Osteocyte (in vitro differentiated cells): ENCODE measurements around the gene AGFG2. TPM values are rescaled to one million over a fixed set of nuclear protein-coding genes. Genes with fewer than 3 reads are reported as not detected.

ENCODE experiments used
- DNase-seq: peaks from one replicate; pipeline ENCODE4 v3.0.0; 2021; ENCODE audit warnings: mixed read lengths; ENCODE audit not compliant: unreplicated experiment; ENCODE audit errors: extremely low spot score
- H3K27ac Mint-ChIP-seq: one replicate; pipeline ENCODE4 v1.8.0; 2021; ENCODE audit warnings: mild to moderate bottlenecking, mixed read lengths; ENCODE audit not compliant: unreplicated experiment
- H3K27me3 Mint-ChIP-seq: one replicate; pipeline ENCODE4 v1.8.0; 2021; ENCODE audit warnings: mixed read lengths; ENCODE audit not compliant: unreplicated experiment
- H3K36me3 Mint-ChIP-seq: one replicate; pipeline ENCODE4 v1.8.0; 2021; ENCODE audit warnings: mixed read lengths; ENCODE audit not compliant: unreplicated experiment
- H3K4me1 Mint-ChIP-seq: one replicate; pipeline ENCODE4 v1.8.0; 2021; ENCODE audit warnings: mixed read lengths; ENCODE audit not compliant: unreplicated experiment
- H3K4me3 Mint-ChIP-seq: one replicate; pipeline ENCODE4 v1.8.0; 2021; ENCODE audit warnings: mild to moderate bottlenecking, moderate library complexity, mixed read lengths; ENCODE audit not compliant: unreplicated experiment
- H3K9me3 Mint-ChIP-seq: one replicate; pipeline ENCODE4 v1.8.0; 2021; ENCODE audit warnings: mixed read lengths; ENCODE audit not compliant: unreplicated experiment
- CTCF ChIP-seq: fragments of 200-600 bp; sonication (generic); IDR thresholded peaks from 2 replicates; pipeline ENCODE4 v1.5.0; 2021; ENCODE audit warnings: antibody characterized with exemption, mild to moderate bottlenecking, moderate library complexity
- total RNA-seq: library from RNA; stranded (reverse); gene quantifications from 2 replicates; pipeline ENCODE4 v1.2.1, GENCODE V29; 2021

Gene AGFG2
- total RNA-seq, 1 donor from 2014 or later = 10.8 TPM

GRCh38 chr7:100604028-100604975 is 65.3 kb downstream of the AGFG2 start:
- Mint-ChIP-seq H3K4me1 (peaks cover 37% of the 10 kb centered on the region), H3K9me3 (no peaks in the 10 kb centered on the region), H3K36me3 (peaks cover 9% of the 10 kb centered on the region), H3K27me3 (no peaks in the 10 kb centered on the region), H3K27ac (peak overlapping the region; percentile 91), H3K4me3 (peak overlapping the region; percentile 83)
- DNase-seq = peak; percentile 90
- TF ChIP-seq CTCF = peak; percentile 57

GRCh38 chr7:100604976-100605911 is 66.2 kb downstream of the AGFG2 start:
- H3K9me3 Mint-ChIP-seq = no peaks in the 10 kb centered on the region
- H3K27me3 Mint-ChIP-seq = no peaks in the 10 kb centered on the region
- peak overlapping the region; percentile 72 for H3K4me3 Mint-ChIP-seq
- DNase-seq = no peak
- H3K4me1 Mint-ChIP-seq = peaks cover 35% of the 10 kb centered on the region
- H3K27ac Mint-ChIP-seq = no peak overlapping the region
- no peak for TF ChIP-seq CTCF
- H3K36me3 Mint-ChIP-seq = peaks cover 9% of the 10 kb centered on the region

- no peaks in the 10 kb centered on the region for H3K27me3 Mint-ChIP-seq
- TF ChIP-seq CTCF = no peak
- H3K4me1 Mint-ChIP-seq = peaks cover 33% of the 10 kb centered on the region
- H3K36me3 Mint-ChIP-seq = peaks cover 9% of the 10 kb centered on the region
- no peak overlapping the region for H3K27ac Mint-ChIP-seq
- no peak overlapping the region for H3K4me3 Mint-ChIP-seq
- DNase-seq = no peak
- H3K9me3 Mint-ChIP-seq = no peaks in the 10 kb centered on the region
These were observed 67.3 kb downstream of the AGFG2 start for GRCh38 chr7:100606313-100606712.

- Mint-ChIP-seq H3K27me3 (no peaks in the 10 kb centered on the region), H3K4me3 (no peak overlapping the region), H3K9me3 (no peaks in the 10 kb centered on the region), H3K36me3 (peaks cover 9% of the 10 kb centered on the region), H3K27ac (no peak overlapping the region), H3K4me1 (peaks cover 25% of the 10 kb centered on the region)
- no peak for DNase-seq
- TF ChIP-seq CTCF = no peak
These were observed 68.1 kb downstream of the AGFG2 start for GRCh38 chr7:100607111-100607510.
